Measurements from ENCODE around the gene ELP2. TPM values are rescaled to one million over a fixed set of nuclear protein-coding genes. Genes with fewer than 3 reads are reported as not detected.

Gene ELP2
- total RNA-seq, 1 experiment from 2014 or later: 55.5 TPM

GRCh38 chr18:36229188-36229587 lies 99.5 kb downstream of the ELP2 start:
- no peak for DNase-seq (ENCODE audit: low spot score)

Other genes with a start within 250 kb of the ELP2 start
- gene RPRD1A, start 62.3 kb upstream of the ELP2 start, total RNA-seq (2014; rRNA removed; shearing (Covaris generic)): 80.6 and 83.3 TPM in 2 replicates
- 139 and 176 TPM in 2 replicates for gene SLC39A6, start 559 bp upstream of the ELP2 start, total RNA-seq (2014; rRNA removed; shearing (Covaris generic))
- 3.3 and 3.9 TPM in 2 replicates for gene MOCOS, start 57.6 kb downstream of the ELP2 start, total RNA-seq (2014; rRNA removed; shearing (Covaris generic))
- 13.0 and 19.3 TPM in 2 replicates for gene FHOD3, start 167.8 kb downstream of the ELP2 start, total RNA-seq (2014; rRNA removed; shearing (Covaris generic))